ENCODE data around the gene PCBP3.
"Not testable (repeated sequence)": the region's sequence is repeated elsewhere in the genome, so short reads cannot be mapped to it uniquely, and the experiment has no call there.

The PCBP3 gene

GRCh38 chr21:45832741-45833235, 189.3 kb downstream of the PCBP3 start:
- DNase-seq: not testable (repeated sequence)

- DNase-seq: no peak
These were observed 189.9 kb downstream of the PCBP3 start for GRCh38 chr21:45833414-45833813.

GRCh38 chr21:45834026-45834715, 190.6 kb downstream of the PCBP3 start:
- DNase-seq: no peak

GRCh38 chr21:45834821-45835293, 191.3 kb downstream of the PCBP3 start:
- no peak for DNase-seq

GRCh38 chr21:45835301-45836267, 192.1 kb downstream of the PCBP3 start:
- no peak for DNase-seq

- DNase-seq: no peak
These were observed 192.7 kb downstream of the PCBP3 start for GRCh38 chr21:45836268-45836655.

GRCh38 chr21:45836694-45837670, 193.5 kb downstream of the PCBP3 start:
- no peak for DNase-seq

- no peak for DNase-seq
These were observed 194.4 kb downstream of the PCBP3 start for GRCh38 chr21:45837936-45838335.

- DNase-seq: no peak
These were observed 195.1 kb downstream of the PCBP3 start for GRCh38 chr21:45838634-45839033.

- no peak for DNase-seq
These were observed 195.7 kb downstream of the PCBP3 start for GRCh38 chr21:45839274-45839673.

- no peak for DNase-seq
These were observed 197.5 kb downstream of the PCBP3 start for GRCh38 chr21:45841033-45841432.

- no peak for DNase-seq
These were observed 199.9 kb downstream of the PCBP3 start for GRCh38 chr21:45843426-45843825.

GRCh38 chr21:45844181-45844580, 200.7 kb downstream of the PCBP3 start:
- DNase-seq: no peak

GRCh38 chr21:45845063-45845769, 201.7 kb downstream of the PCBP3 start:
- DNase-seq: no peak

GRCh38 chr21:45845770-45846090, 202.2 kb downstream of the PCBP3 start:
- no peak for DNase-seq

- no peak for DNase-seq
These were observed 203.0 kb downstream of the PCBP3 start for GRCh38 chr21:45846373-45847160.

- DNase-seq: no peak
These were observed 204.3 kb downstream of the PCBP3 start for GRCh38 chr21:45847870-45848269.

GRCh38 chr21:45848331-45848730, 204.8 kb downstream of the PCBP3 start:
- no peak for DNase-seq

GRCh38 chr21:45848805-45849204, 205.3 kb downstream of the PCBP3 start:
- no peak for DNase-seq

GRCh38 chr21:45849651-45850050, 206.1 kb downstream of the PCBP3 start:
- no peak for DNase-seq

- no peak for DNase-seq
These were observed 206.7 kb downstream of the PCBP3 start for GRCh38 chr21:45850181-45850580.
